SK-N-SH (cell line): ENCODE data around the gene PTPRG. TPM values are rescaled to one million over a fixed set of nuclear protein-coding genes. Genes with fewer than 3 reads are reported as not detected.

Experiments
- CTCF ChIA-PET: fragments of 300-600, 350-600 bp; formaldehyde crosslinking; extraction: SDS; loops from one replicate; lab custom pipeline; 2021; lab: Yijun Ruan, JAX
- POLR2A ChIA-PET: fragments of 350-600 bp; sonication (Branson Sonifier 250); formaldehyde crosslinking; extraction: SDS; loops from one replicate; lab custom pipeline; 2020; ENCODE audit warnings: antibody characterized with exemption, inconsistent platforms; lab: Yijun Ruan, JAX
- DNase-seq: peaks from one replicate; pipeline ENCODE4 v3.0.0; 2012
- H2AFZ ChIP-seq: fragments of 200-600 bp; sonication (generic); 2 replicates; pipeline ENCODE4 v1.8.1; 2016; ENCODE audit warnings: antibody characterized with exemption, mild to moderate bottlenecking, low read depth
- H3F3A ChIP-seq: fragments of 200-600 bp; sonication (generic); replicated peaks from 2 replicates; pipeline ENCODE3; 2016; ENCODE audit warnings: antibody characterized with exemption, mild to moderate bottlenecking; ENCODE audit not compliant: insufficient read depth
- H3K27ac ChIP-seq, 2 experiments: fragments of 200-500 bp in 1 of 2; fragments of 200-600 bp in 1 of 2; sonication (Bioruptor generic) in 1 of 2; sonication (generic), shearing (Covaris generic) in 1 of 2; 2 replicates each; pipeline versions ENCODE4 v1.5.1 to v1.6.1; 2014 to 2016; ENCODE audit warnings: low read depth in 2 of 2, inconsistent platforms in 1 of 2, low read length in 1 of 2, mild to moderate bottlenecking in 1 of 2, mixed read lengths in 1 of 2
- H3K27me3 ChIP-seq: fragments of 200-600 bp; sonication (generic), shearing (Covaris generic); 2 replicates; pipeline ENCODE4 v1.6.1; 2016; ENCODE audit warnings: mixed run types; ENCODE audit not compliant: insufficient read depth
- H3K36me3 ChIP-seq, 2 experiments: fragments of 200-500 bp in 1 of 2; fragments of 200-600 bp in 1 of 2; sonication (Bioruptor generic) in 1 of 2; sonication (generic) in 1 of 2; replicated peaks in 1 of 2; 2 replicates each; pipeline versions ENCODE3 to v1.5.1; 2014 to 2016; ENCODE audit warnings: low read length in 1 of 2, mild to moderate bottlenecking in 1 of 2; ENCODE audit not compliant: insufficient read depth in 2 of 2, control insufficient read depth in 1 of 2
- H3K4me1 ChIP-seq, 2 experiments: fragments of 200-500 bp in 1 of 2; fragments of 200-600 bp in 1 of 2; sonication (Bioruptor generic) in 1 of 2; sonication (generic), shearing (Covaris generic) in 1 of 2; 2 replicates each; pipeline versions ENCODE4 v1.5.1 to v1.6.1; 2014 to 2016; ENCODE audit warnings: low read depth in 1 of 2, low read length in 1 of 2, mixed run types in 1 of 2; ENCODE audit not compliant: insufficient read depth in 2 of 2, control insufficient read depth in 1 of 2
- H3K4me2 ChIP-seq: fragments of 200-600 bp; sonication (generic), shearing (Covaris generic); 2 replicates; pipeline ENCODE4 v1.6.1; 2017; ENCODE audit warnings: mixed run types
- H3K4me3 ChIP-seq, 2 experiments: fragments of 200-500 bp in 1 of 2; fragments of 200-600 bp in 1 of 2; sonication (Bioruptor generic) in 1 of 2; sonication (generic), shearing (Covaris generic) in 1 of 2; 2 replicates each; pipeline versions ENCODE4 v1.5.1 to v1.8.1; 2014 to 2016; ENCODE audit warnings: low read depth in 2 of 2, inconsistent platforms in 1 of 2, low read length in 1 of 2, mild to moderate bottlenecking in 1 of 2, mixed read lengths in 1 of 2, moderate library complexity in 1 of 2
- H3K79me2 ChIP-seq: fragments of 200-600 bp; sonication (generic); 2 replicates; pipeline ENCODE4 v1.8.1; 2017; ENCODE audit warnings: mild to moderate bottlenecking; ENCODE audit not compliant: insufficient read depth
- H3K9ac ChIP-seq: fragments of 200-600 bp; sonication (generic); 2 replicates; pipeline ENCODE4 v1.6.1; 2017; ENCODE audit warnings: mixed run types
- H3K9me2 ChIP-seq: fragments of 200-600 bp; sonication (generic); 2 replicates; pipeline ENCODE4 v1.6.1; 2017; ENCODE audit warnings: mixed run types
- H3K9me3 ChIP-seq: fragments of 200-600 bp; sonication (generic); 2 replicates; pipeline ENCODE4 v1.6.1; 2017; ENCODE audit warnings: mixed run types, mild to moderate bottlenecking, moderate library complexity
- H4K20me1 ChIP-seq: fragments of 200-600 bp; sonication (generic); 2 replicates; pipeline ENCODE4 v1.6.1; 2017; ENCODE audit warnings: mild to moderate bottlenecking, mixed run types; ENCODE audit not compliant: insufficient read depth
- CHD2 ChIP-seq: fragments of 150-350 bp; IDR thresholded peaks from 2 replicates; pipeline ENCODE4 v1.6.1; 2018; ENCODE audit warnings: low read length; ENCODE audit not compliant: partially characterized antibody
- ELF1 ChIP-seq: IDR thresholded peaks from 2 replicates; pipeline ENCODE4 v1.4.0; 2012
- FOSL2 ChIP-seq: IDR thresholded peaks from 2 replicates; pipeline ENCODE4 v1.4.0; 2012; ENCODE audit warnings: low read depth, mild to moderate bottlenecking, moderate library complexity, borderline replicate concordance
- GATA2 ChIP-seq: sonication (generic); formaldehyde crosslinking; IDR thresholded peaks from 2 replicates; pipeline ENCODE4 v1.5.0; 2020; ENCODE audit warnings: mild to moderate bottlenecking, missing genetic modification reagents
- MAX ChIP-seq: IDR thresholded peaks from 2 replicates; pipeline ENCODE4 v1.4.0; 2012; ENCODE audit warnings: low read depth
- MEF2A ChIP-seq: IDR thresholded peaks from 2 replicates; pipeline ENCODE4 v1.4.0; 2012; ENCODE audit warnings: low read depth, borderline replicate concordance
- MXI1 ChIP-seq: IDR thresholded peaks from 2 replicates; pipeline ENCODE4 v1.6.1; 2012; ENCODE audit warnings: mild to moderate bottlenecking, low read depth, low read length, improper control_type of control experiment
- NFIC ChIP-seq: IDR thresholded peaks from 2 replicates; pipeline ENCODE4 v1.4.0; 2012; ENCODE audit warnings: borderline replicate concordance
- NRF1 ChIP-seq: IDR thresholded peaks from 2 replicates; pipeline ENCODE4 v1.6.1; 2012; ENCODE audit warnings: low read depth, mild to moderate bottlenecking, low read length
- POLR2AphosphoS5 ChIP-seq: IDR thresholded peaks from 2 replicates; pipeline ENCODE4 v1.6.1; 2012; ENCODE audit warnings: low read depth, low read length
- RAD21 ChIP-seq: IDR thresholded peaks from 2 replicates; pipeline ENCODE4 v1.6.1; 2012; ENCODE audit warnings: mild to moderate bottlenecking, low read length
- REST ChIP-seq: IDR thresholded peaks from 2 replicates; pipeline ENCODE4 v1.6.1; 2012; ENCODE audit warnings: mild to moderate bottlenecking, low read depth, low read length, moderate library complexity
- RFX5 ChIP-seq: IDR thresholded peaks from 2 replicates; pipeline ENCODE4 v1.6.1; 2012; ENCODE audit warnings: mild to moderate bottlenecking, improper control_type of control experiment, low read length
- SMC3 ChIP-seq: IDR thresholded peaks from 2 replicates; pipeline ENCODE4 v1.6.1; 2012; ENCODE audit warnings: low read depth, low read length, improper control_type of control experiment
- TAF1 ChIP-seq: IDR thresholded peaks from 2 replicates; pipeline ENCODE4 v1.6.1; 2012; ENCODE audit warnings: low read depth, mild to moderate bottlenecking, low read length, moderate library complexity, borderline replicate concordance
- TCF12 ChIP-seq: IDR thresholded peaks from 2 replicates; pipeline ENCODE4 v1.4.0; 2012
- WGBS: methylation state at CpG from one replicate; pipeline ENCODE4 v1.1.6; 2017; ENCODE audit warnings: low lambda C conversion rate; 5-methylcytosine and 5-hydroxymethylcytosine counted together
- polyA plus RNA-seq, 3 experiments: library from polyadenylated mRNA; depleted of rRNA; stranded (reverse); fragments of >200 nt; gene quantifications; 2 replicates each; pipeline ENCODE4 v1.2.3, GENCODE V29; 2012
- TF ChIP-seq, protein P1 (sequence below): IDR thresholded peaks from 2 replicates; pipeline ENCODE4 v1.4.0; 2012; ENCODE audit warnings: low read depth, borderline replicate concordance
- TF ChIP-seq, protein P2 (sequence below): fragments of 150-350 bp; IDR thresholded peaks from 2 replicates; pipeline ENCODE4 v1.6.1; 2016; ENCODE audit warnings: mild to moderate bottlenecking, low read depth, low read length

Gene PTPRG
- polyA plus RNA-seq, 1 of the 3 experiments (the other 2 are of a cell fraction): 14.1 TPM

DNA sequence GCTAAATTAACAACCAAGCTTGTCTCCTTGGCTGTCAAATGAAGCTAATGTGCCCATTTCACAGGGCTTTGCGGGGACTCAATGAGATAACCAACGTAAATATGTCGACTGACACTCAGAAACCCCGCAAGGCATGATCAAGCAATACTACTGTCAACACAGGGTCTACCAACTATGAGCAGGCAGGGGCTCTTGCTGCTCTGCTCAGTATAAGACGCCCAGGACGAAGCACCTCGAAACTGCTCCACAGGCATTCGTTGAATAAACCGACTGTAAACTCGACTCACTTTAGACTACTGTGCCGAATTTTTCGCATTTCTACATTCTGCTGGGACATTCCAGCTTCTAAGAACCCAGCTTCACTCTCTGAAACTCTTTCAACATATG is 757.0 kb downstream of the PTPRG start:
- peak overlapping the region; percentile 18; the same call in 1 of the 2 replicates for H3K9ac ChIP-seq

DNA sequence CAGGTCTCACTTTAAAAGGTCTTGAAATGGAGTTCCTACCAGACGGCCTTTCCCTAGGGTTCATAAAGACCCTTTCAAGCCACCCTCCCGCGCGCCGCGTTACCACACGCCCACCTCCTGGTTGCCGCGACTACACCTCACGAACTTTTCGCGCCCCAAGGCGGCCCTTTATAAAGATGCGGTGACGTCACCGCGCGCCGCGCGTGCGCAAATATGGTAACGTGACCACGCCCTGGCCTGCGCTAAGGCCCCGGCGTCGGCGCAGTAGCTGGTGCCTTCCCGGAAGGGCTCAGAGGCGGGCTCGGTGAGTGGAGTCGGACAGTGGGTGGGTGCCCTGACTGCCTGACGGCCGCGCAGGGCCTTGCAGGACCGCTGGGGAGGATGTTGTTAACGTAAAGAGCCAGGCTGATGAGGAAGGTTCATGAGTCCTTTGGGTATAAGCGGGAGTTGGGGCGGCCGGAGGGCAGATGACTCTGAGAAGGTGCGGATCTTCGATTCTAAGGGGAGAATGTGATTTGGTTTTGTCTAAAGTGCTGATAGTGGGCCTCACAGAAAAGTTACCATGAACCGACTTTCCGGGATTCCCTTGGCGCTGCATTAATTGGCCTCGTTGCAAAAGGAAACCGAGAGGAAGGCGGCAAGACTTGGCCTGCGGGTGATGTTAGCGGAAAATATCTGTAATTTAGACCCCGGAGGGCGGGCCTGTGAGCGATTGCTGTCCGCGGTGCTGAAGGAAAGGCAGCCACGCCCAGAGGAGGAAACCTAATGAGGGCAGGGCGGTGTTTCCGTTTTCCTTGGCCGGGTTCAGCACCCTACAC is 757.6 kb downstream of the PTPRG start:
- no peaks in the 10 kb centered on the region for H3K27me3 ChIP-seq
- peak; percentile 90 for DNase-seq
- no peaks in the 10 kb centered on the region for H3K79me2 ChIP-seq
- peak overlapping the region; percentile 74 for H3K4me2 ChIP-seq
- CTCF ChIA-PET: interaction anchor here (0.6 to 5.7 kb wide), 4 partner anchors 13 to 1484 kb away, joined by 3 to 38 read pairs (median 6); no protein-coding TSS in a partner anchor
- POLR2A ChIA-PET: interaction anchor here (0.6 to 1.3 kb wide), 4 partner anchors 25 to 1031 kb away, joined by 3 to 4 read pairs (median 3); no protein-coding TSS in a partner anchor
- H2AFZ ChIP-seq: peak overlapping the region; percentile 92
- no peaks in the 10 kb centered on the region for H3F3A ChIP-seq
- H4K20me1 ChIP-seq: no peaks in the 10 kb centered on the region
- H3K4me3 ChIP-seq: peak overlapping the region; percentile 85 to 87
- no peaks in the 10 kb centered on the region for H3K9me3 ChIP-seq
- no peaks in the 10 kb centered on the region; the same call in 1 of the 2 replicates for H3K9me2 ChIP-seq
- no peak for TF ChIP-seq MEF2A
- no peak for TF ChIP-seq NFIC
- no peak for TF ChIP-seq TCF12
- peak; percentile 66 for TF ChIP-seq MXI1
- peak; percentile 67 for TF ChIP-seq POLR2AphosphoS5
- TF ChIP-seq FOSL2: no peak
- TF ChIP-seq TAF1: peak; percentile 44; the same call in 1 of the 2 replicates
- no peak for TF ChIP-seq RAD21
- TF ChIP-seq SMC3: no peak
- TF ChIP-seq, protein P1, sequence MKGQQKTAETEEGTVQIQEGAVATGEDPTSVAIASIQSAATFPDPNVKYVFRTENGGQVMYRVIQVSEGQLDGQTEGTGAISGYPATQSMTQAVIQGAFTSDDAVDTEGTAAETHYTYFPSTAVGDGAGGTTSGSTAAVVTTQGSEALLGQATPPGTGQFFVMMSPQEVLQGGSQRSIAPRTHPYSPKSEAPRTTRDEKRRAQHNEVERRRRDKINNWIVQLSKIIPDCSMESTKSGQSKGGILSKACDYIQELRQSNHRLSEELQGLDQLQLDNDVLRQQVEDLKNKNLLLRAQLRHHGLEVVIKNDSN: peak; percentile 59; the same call in 1 of the 2 replicates
- TF ChIP-seq ELF1: peak; percentile 89
- no peak for TF ChIP-seq CHD2
- TF ChIP-seq MAX: peak; percentile 63
- no peak for TF ChIP-seq GATA2 (CRISPR knock-in tag)
- no peak for TF ChIP-seq RFX5
- TF ChIP-seq NRF1: peak; percentile 85
- peak; percentile 99 for TF ChIP-seq REST
- peaks cover 30 to 36% of the 10 kb centered on the region in 2 experiments for H3K36me3 ChIP-seq
- 8% methylated on average over 43 of the region's 60 CpGs for WGBS
- H3K4me1 ChIP-seq: peaks cover 0 to 10% of the 10 kb centered on the region in 2 experiments; a peak in 2 of 4 replicates
- H3K27ac ChIP-seq: peak overlapping the region; percentile 62 to 86
- peak overlapping the region; percentile 65; the same call in 1 of the 2 replicates for H3K9ac ChIP-seq

More for the DNA sequence above, 757.0 kb downstream of the PTPRG start:
- H3K9me2 ChIP-seq: no peaks in the 10 kb centered on the region; the same call in 1 of the 2 replicates
- POLR2A ChIA-PET: interaction anchor here (0.9 to 1.3 kb wide), 3 partner anchors 24 to 1032 kb away, joined by 3 read pairs; no protein-coding TSS in a partner anchor
- no peaks in the 10 kb centered on the region for H3K9me3 ChIP-seq
- TF ChIP-seq, protein P2, sequence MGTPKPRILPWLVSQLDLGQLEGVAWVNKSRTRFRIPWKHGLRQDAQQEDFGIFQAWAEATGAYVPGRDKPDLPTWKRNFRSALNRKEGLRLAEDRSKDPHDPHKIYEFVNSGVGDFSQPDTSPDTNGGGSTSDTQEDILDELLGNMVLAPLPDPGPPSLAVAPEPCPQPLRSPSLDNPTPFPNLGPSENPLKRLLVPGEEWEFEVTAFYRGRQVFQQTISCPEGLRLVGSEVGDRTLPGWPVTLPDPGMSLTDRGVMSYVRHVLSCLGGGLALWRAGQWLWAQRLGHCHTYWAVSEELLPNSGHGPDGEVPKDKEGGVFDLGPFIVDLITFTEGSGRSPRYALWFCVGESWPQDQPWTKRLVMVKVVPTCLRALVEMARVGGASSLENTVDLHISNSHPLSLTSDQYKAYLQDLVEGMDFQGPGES: no peak
- H4K20me1 ChIP-seq: no peaks in the 10 kb centered on the region
- no peaks in the 10 kb centered on the region for H3F3A ChIP-seq
- peak overlapping the region; percentile 50 to 62; a peak in 2 of 4 replicates for H3K27ac ChIP-seq
- no peaks in the 10 kb centered on the region for H3K79me2 ChIP-seq
- peak; percentile 24 for DNase-seq
- H3K27me3 ChIP-seq: no peaks in the 10 kb centered on the region
- WGBS: 31% methylated on average over 12 of the region's 12 CpGs
- peak overlapping the region; percentile 74 for H3K4me2 ChIP-seq
- H2AFZ ChIP-seq: peak overlapping the region; percentile 92
- peak overlapping the region; percentile 85 to 87 for H3K4me3 ChIP-seq
- CTCF ChIA-PET: interaction anchor here (0.6 to 5.7 kb wide), 4 partner anchors 14 to 1484 kb away, joined by 3 to 38 read pairs (median 6); no protein-coding TSS in a partner anchor
- H3K36me3 ChIP-seq: peaks cover 24 to 30% of the 10 kb centered on the region in 2 experiments
- peaks cover 0 to 10% of the 10 kb centered on the region in 2 experiments; a peak in 2 of 4 replicates for H3K4me1 ChIP-seq
